Body of pancreas (tissue), 4 donors: ENCODE data around the gene C5orf15. TPM values are rescaled to one million over a fixed set of nuclear protein-coding genes. Genes with fewer than 3 reads are reported as not detected.

Source experiments
- ATAC-seq: fragments of 150-250 bp; one replicate; pipeline ENCODE4 v1.9.1; 2016
- DNase-seq, 4 donors: peaks; one replicate each; pipeline ENCODE4 v3.0.0-alpha.2; 2019
- H3K27ac ChIP-seq, 4 donors: fragments of 200-600 bp; sonication (generic); 1 replicate in 3 of 4; 2 replicates in 1 of 4; pipeline versions ENCODE4 v1.5.1 to v1.6.1; 2016 to 2019; ENCODE audit warnings: mild to moderate bottlenecking in 1 of 4, mixed read lengths in 1 of 4, moderate library complexity in 1 of 4
- H3K27me3 ChIP-seq, 2 donors: fragments of 200-600 bp; sonication (generic); one replicate each; pipeline ENCODE4 v1.6.0; 2016; ENCODE audit warnings: mild to moderate bottlenecking in 1 of 2
- H3K36me3 ChIP-seq, 2 donors: fragments of 200-600 bp; sonication (generic); replicated peaks in 1 of 2; 2 replicates each; pipeline ENCODE4 v1.5.1; 2016; ENCODE audit warnings: low read depth in 2 of 2; ENCODE audit not compliant: insufficient read depth in 1 of 2
- H3K4me1 ChIP-seq: fragments of 200-600 bp; sonication (generic); one replicate; pipeline ENCODE4 v1.6.0; 2016
- H3K4me3 ChIP-seq, 2 donors: fragments of 200-600 bp; sonication (generic); 1 replicate in 1 of 2; 2 replicates in 1 of 2; pipeline ENCODE4 v1.5.1; 2016 to 2019
- H3K9me3 ChIP-seq, 3 donors: fragments of 200-600 bp; sonication (generic); 1 replicate in 2 of 3; 2 replicates in 1 of 3; pipeline ENCODE4 v1.5.1; 2016
- POLR2A ChIP-seq, 3 donors: fragments of 450-650 bp; IDR thresholded peaks; one replicate each; pipeline ENCODE4 v1.6.1; 2016; ENCODE audit warnings: antibody characterized with exemption in 3 of 3, mild to moderate bottlenecking in 2 of 3
- WGBS, 2 donors: methylation state at CpG; one replicate each; pipeline ENCODE4 v1.1.5; 2017; 5-methylcytosine and 5-hydroxymethylcytosine counted together
- intact Hi-C: fragments of 100-400 bp; cut with DNase I; formaldehyde crosslinking; loops from one replicate; pipeline ENCODE4 v1.15.1; 2023
- total RNA-seq, 2 donors: library from RNA; depleted of rRNA; stranded (reverse); fragments of >200 nt; gene quantifications; one replicate each; pipeline ENCODE4 v1.1.0, GENCODE V29; 2016
- TF ChIP-seq, protein P1 (sequence below), 7 experiments: fragments of 450-650 bp in 4 of 7; fragments of 200-600 bp in 3 of 7; sonication (generic) in 3 of 7; IDR thresholded peaks; one replicate each; pipeline ENCODE4 v1.5.1; 2016 to 2019; ENCODE audit warnings: antibody characterized with exemption in 7 of 7

Gene C5orf15
- total RNA-seq, 2 donors from 2014 or later: 20.4 to 28.0 TPM

DNA sequence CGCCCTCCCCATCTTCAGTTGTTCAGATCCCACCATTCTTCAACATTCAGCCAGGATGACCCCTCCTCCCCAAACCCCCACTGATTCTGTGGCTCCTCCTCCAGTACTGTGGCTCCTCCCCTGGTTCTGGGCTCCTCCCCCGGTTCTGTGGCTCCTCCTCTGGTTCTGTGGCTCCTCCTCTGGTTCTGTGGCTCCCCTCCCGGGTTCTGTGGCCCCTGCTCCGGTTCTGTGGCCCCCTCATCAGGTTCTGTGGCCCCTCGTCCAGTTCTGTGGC lies 32.8 kb downstream of the C5orf15 start:
- ATAC-seq (no peak), DNase-seq (no peak)
- H3K36me3 ChIP-seq: no peaks in the 10 kb centered on the region
- H3K27me3 ChIP-seq: no peaks in the 10 kb centered on the region
- H3K4me1 ChIP-seq: peaks cover 20% of the 10 kb centered on the region
- intact Hi-C loops: no loop called here
- no peak for TF ChIP-seq POLR2A (IDR thresholded peaks at IDR 0.05)
- TF ChIP-seq, protein P1, sequence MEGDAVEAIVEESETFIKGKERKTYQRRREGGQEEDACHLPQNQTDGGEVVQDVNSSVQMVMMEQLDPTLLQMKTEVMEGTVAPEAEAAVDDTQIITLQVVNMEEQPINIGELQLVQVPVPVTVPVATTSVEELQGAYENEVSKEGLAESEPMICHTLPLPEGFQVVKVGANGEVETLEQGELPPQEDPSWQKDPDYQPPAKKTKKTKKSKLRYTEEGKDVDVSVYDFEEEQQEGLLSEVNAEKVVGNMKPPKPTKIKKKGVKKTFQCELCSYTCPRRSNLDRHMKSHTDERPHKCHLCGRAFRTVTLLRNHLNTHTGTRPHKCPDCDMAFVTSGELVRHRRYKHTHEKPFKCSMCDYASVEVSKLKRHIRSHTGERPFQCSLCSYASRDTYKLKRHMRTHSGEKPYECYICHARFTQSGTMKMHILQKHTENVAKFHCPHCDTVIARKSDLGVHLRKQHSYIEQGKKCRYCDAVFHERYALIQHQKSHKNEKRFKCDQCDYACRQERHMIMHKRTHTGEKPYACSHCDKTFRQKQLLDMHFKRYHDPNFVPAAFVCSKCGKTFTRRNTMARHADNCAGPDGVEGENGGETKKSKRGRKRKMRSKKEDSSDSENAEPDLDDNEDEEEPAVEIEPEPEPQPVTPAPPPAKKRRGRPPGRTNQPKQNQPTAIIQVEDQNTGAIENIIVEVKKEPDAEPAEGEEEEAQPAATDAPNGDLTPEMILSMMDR (IDR thresholded peaks at IDR 0.05): no peak
- no peak overlapping the region for H3K27ac ChIP-seq
- no peak overlapping the region for H3K4me3 ChIP-seq
- no peaks in the 10 kb centered on the region for H3K9me3 ChIP-seq
- 82 to 83% methylated on average over 5 of the region's 5 CpGs for WGBS, 2 donors

DNA sequence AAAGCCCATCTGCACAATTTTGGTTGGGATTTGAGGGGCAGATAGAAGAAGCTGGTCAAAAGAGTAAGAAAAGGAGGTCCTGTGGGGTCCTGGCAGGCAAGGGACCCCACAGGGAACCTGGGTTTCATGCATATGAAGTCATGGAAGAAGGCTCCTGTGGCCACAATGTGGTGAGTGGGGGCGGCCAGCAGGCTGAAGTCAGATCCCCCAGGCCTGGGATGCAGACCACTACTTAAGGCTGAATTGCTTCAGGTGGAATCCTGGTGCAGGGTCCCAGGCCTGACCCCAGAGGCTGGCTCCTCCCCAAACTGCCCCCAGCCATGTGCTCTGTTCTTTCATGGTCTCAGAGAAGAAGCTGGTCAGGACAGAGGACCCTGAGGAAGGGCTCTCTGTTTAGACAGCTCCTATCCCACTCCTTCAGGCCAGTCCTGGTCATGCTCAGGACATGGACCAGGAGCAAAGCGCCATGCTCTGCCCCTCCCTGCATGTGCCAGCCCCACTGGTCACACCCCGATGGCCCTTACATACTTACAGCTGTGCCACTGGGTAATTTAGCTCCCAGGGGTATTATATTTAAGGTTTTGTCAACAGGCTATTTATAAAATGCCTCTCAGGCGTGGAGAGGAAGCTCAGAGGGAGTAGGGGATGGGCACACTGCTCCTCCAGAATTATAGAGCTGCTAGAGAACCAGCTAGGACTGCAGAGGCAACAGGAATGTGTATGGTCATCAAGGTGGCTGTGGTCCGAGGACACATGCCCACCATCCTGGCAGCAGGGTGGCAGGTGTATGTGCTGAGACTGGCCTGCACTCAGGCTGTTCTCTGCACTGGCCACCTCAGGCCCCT lies 33.4 kb downstream of the C5orf15 start:
- 62 to 82% methylated on average over 3 to 5 of the region's 5 CpGs for WGBS, 2 donors
- H3K36me3 ChIP-seq: no peaks in the 10 kb centered on the region
- no peaks in the 10 kb centered on the region for H3K9me3 ChIP-seq
- H3K27me3 ChIP-seq: no peaks in the 10 kb centered on the region
- no peak overlapping the region for H3K4me3 ChIP-seq
- ATAC-seq: no peak
- intact Hi-C loops: no loop called here
- TF ChIP-seq, protein P1 (IDR thresholded peaks at IDR 0.05): no peak
- no peak for TF ChIP-seq POLR2A (IDR thresholded peaks at IDR 0.05)
- no peak overlapping the region for H3K27ac ChIP-seq
- DNase-seq: no peak
- H3K4me1 ChIP-seq: peaks cover 20% of the 10 kb centered on the region

DNA sequence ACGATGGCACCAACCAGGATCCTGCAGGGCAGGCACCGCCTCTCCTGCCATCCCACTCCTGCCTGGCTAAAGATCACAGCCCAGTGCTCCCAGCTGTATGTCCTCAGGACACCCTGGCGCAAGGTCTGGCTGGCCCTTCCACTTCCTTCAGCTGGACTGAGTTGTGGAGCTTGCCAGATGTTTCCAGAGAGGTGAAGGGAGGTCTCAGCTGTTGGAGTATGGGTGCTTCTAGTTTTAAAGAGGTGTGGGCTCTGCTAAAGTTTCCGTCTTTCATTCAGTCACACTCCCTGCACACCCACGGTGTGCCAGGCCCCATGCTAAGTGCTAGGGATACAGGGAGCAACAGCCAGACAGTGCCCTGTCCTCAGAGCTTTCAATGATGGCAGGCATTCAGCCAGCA lies 34.1 kb downstream of the C5orf15 start:
- Histone ChIP-seq H3K36me3 (no peaks in the 10 kb centered on the region), H3K4me3 (no peak overlapping the region), H3K27ac (no peak overlapping the region), H3K4me1 (peaks cover 16% of the 10 kb centered on the region), H3K9me3 (no peaks in the 10 kb centered on the region), H3K27me3 (no peaks in the 10 kb centered on the region)
- ATAC-seq (no peak), DNase-seq (no peak)
- intact Hi-C loops: no loop called here
- TF ChIP-seq, protein P1 (IDR thresholded peaks at IDR 0.05): no peak
- TF ChIP-seq POLR2A (IDR thresholded peaks at IDR 0.05): no peak
- 72 to 80% methylated on average over 2 to 5 of the region's 5 CpGs for WGBS, 2 donors

DNA sequence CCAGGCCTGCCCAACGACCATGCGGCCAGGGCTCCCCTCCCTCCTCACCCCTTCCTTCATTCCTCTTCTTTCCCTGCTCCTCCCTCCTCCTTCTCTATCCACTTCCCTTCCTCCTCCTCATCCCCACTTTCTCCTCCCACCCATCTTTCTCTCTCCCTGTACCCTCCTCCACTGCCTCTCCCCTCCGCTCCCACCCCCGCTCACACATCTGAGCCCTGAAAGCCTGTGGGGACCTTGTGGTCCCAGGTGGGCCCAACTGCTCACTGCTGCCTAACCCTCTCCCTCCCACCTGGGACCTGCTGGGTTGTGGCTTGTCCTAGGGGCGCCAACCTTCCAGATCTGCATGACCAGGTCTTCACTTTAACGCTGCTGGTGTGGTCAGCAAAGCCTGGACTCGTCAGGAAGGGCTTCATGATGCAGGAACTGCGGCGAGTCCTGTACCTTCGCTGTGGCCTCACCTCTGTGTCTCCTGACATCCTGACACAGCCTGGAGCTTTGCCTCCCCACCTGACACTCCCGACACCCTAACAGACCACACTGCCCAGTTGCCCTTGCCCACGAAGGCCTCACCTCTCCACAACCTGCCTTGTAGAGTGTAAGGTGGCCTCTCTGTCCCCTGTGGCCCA lies 34.6 kb downstream of the C5orf15 start:
- intact Hi-C loops: no loop called here
- 81 to 83% methylated on average over 11 to 12 of the region's 12 CpGs for WGBS, 2 donors
- Histone ChIP-seq H3K27ac (no peak overlapping the region), H3K27me3 (no peaks in the 10 kb centered on the region), H3K36me3 (no peaks in the 10 kb centered on the region), H3K4me3 (no peak overlapping the region), H3K9me3 (no peaks in the 10 kb centered on the region), H3K4me1 (peaks cover 14% of the 10 kb centered on the region)
- no peak for ATAC-seq
- TF ChIP-seq, protein P1 (IDR thresholded peaks at IDR 0.05): no peak
- TF ChIP-seq POLR2A (IDR thresholded peaks at IDR 0.05): no peak
- DNase-seq: no peak

DNA sequence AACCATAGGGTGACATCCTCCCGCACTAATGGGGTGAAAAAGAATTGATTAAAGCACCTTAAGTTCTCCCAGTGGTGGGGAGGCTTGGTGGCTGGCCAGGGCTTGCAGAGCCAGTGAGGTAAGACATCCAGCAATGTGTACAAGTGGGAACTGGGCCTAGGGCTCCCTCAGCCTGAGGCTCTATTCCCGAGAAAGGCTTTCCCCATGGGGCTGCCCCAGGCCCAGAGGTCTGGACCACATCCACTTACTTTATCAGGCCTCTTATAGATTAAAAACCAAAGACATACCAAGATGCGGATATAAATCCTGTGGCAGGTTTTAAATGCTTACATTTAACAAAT lies 35.3 kb downstream of the C5orf15 start:
- H3K36me3 ChIP-seq: no peaks in the 10 kb centered on the region
- no peak for DNase-seq
- no peak overlapping the region for H3K4me3 ChIP-seq
- TF ChIP-seq POLR2A (IDR thresholded peaks at IDR 0.05): no peak
- TF ChIP-seq, protein P1 (IDR thresholded peaks at IDR 0.05): no peak
- no peaks in the 10 kb centered on the region for H3K27me3 ChIP-seq
- H3K4me1 ChIP-seq: peaks cover 8% of the 10 kb centered on the region
- no peak for ATAC-seq
- intact Hi-C loops: no loop called here
- no peaks in the 10 kb centered on the region for H3K9me3 ChIP-seq
- WGBS, 2 donors: 39 to 56% methylated on average over 2 to 3 of the region's 3 CpGs
- no peak overlapping the region for H3K27ac ChIP-seq
